GM18861 (cell line): Measurements from ENCODE around the gene DDX39A.
"Not testable (repeated sequence)": the region's sequence is repeated elsewhere in the genome, so short reads cannot be mapped to it uniquely, and the experiment has no call there.

Experiments
- ATAC-seq: cut with Tn5 transposase; IDR thresholded peaks from one replicate; pipeline ENCODE4 v1.9.1; 2021; ENCODE audit not compliant: unreplicated experiment

DDX39A gene

GRCh38 chr19:14391156-14391821 lies 27.9 kb downstream of the DDX39A start:
- ATAC-seq = no peak

GRCh38 chr19:14390548-14390947 lies 28.6 kb downstream of the DDX39A start:
- ATAC-seq = no peak

GRCh38 chr19:14385492-14385891 lies 33.6 kb downstream of the DDX39A start:
- no peak for ATAC-seq

GRCh38 chr19:14383661-14384555 lies 35.2 kb downstream of the DDX39A start:
- ATAC-seq = no peak

GRCh38 chr19:14381689-14382474 lies 37.3 kb downstream of the DDX39A start:
- no peak for ATAC-seq

- ATAC-seq = no peak
These were observed 39.7 kb downstream of the DDX39A start for GRCh38 chr19:14379294-14380065.

GRCh38 chr19:14378890-14379289 lies 40.3 kb downstream of the DDX39A start:
- no peak for ATAC-seq

GRCh38 chr19:14377883-14378328 lies 41.2 kb downstream of the DDX39A start:
- no peak for ATAC-seq

GRCh38 chr19:14375582-14376291 lies 43.4 kb downstream of the DDX39A start:
- ATAC-seq = no peak

GRCh38 chr19:14375055-14375581 lies 44.0 kb downstream of the DDX39A start:
- ATAC-seq = no peak

- ATAC-seq = not testable (repeated sequence)
These were observed 44.8 kb downstream of the DDX39A start for GRCh38 chr19:14374313-14374712.

- ATAC-seq = not testable (repeated sequence)
These were observed 46.6 kb downstream of the DDX39A start for GRCh38 chr19:14372384-14373077.

- ATAC-seq = no peak
These were observed 47.8 kb downstream of the DDX39A start for GRCh38 chr19:14371301-14371821.

- ATAC-seq = no peak
These were observed 48.2 kb downstream of the DDX39A start for GRCh38 chr19:14370940-14371280.

GRCh38 chr19:14370169-14370939 lies 48.8 kb downstream of the DDX39A start:
- ATAC-seq = no peak

- peak; percentile 41 for ATAC-seq
These were observed 49.6 kb downstream of the DDX39A start for GRCh38 chr19:14369399-14370168.

- no peak for ATAC-seq
These were observed 51.1 kb downstream of the DDX39A start for GRCh38 chr19:14368011-14368513.
